CD8-positive, alpha-beta memory T cell (primary cell): ENCODE measurements around the gene CMPK1. TPM values are rescaled to one million over a fixed set of nuclear protein-coding genes. Genes with fewer than 3 reads are reported as not detected.
A peak's percentile ranks its signal among the peaks of the same experiment; 100 is the strongest.

ENCODE experiments used
- CTCF ChIA-PET: fragments of 350-600 bp; sonication (Branson Sonifier 250); formaldehyde crosslinking; loops from one replicate; lab custom pipeline; 2021; ENCODE audit warnings: antibody characterized with exemption; lab: Charles Lee
- POLR2A ChIA-PET: fragments of 350-600 bp; sonication (Branson Sonifier 250); formaldehyde crosslinking; loops from one replicate; lab custom pipeline; 2021; ENCODE audit warnings: antibody characterized with exemption; lab: Charles Lee
- DNase-seq, 5 donors: peaks; one replicate each; pipeline versions ENCODE4 v3.0.0 to v3.0.0-alpha.2; 2020 to 2022; ENCODE audit warnings: mixed read lengths in 1 of 5
- H3K27ac ChIP-seq: one replicate; pipeline ENCODE4 v1.7.0; 2013; ENCODE audit warnings: low read depth, mild to moderate bottlenecking, low read length, moderate library complexity
- H3K27me3 ChIP-seq: 2 replicates; pipeline ENCODE4 v1.7.0; 2013; ENCODE audit warnings: low read length, mild to moderate bottlenecking; ENCODE audit not compliant: insufficient read depth, poor library complexity, severe bottlenecking
- H3K36me3 ChIP-seq: 2 replicates; pipeline ENCODE4 v1.7.0; 2013; ENCODE audit warnings: mild to moderate bottlenecking, low read length, moderate library complexity; ENCODE audit not compliant: insufficient read depth
- H3K4me1 ChIP-seq: 2 replicates; pipeline ENCODE4 v1.7.0; 2013; ENCODE audit warnings: mild to moderate bottlenecking, low read length, moderate library complexity; ENCODE audit not compliant: insufficient read depth
- H3K4me3 ChIP-seq: 2 replicates; pipeline ENCODE4 v1.7.0; 2013; ENCODE audit warnings: mild to moderate bottlenecking, low read length
- H3K9me3 ChIP-seq: 2 replicates; pipeline ENCODE4 v1.7.0; 2013; ENCODE audit warnings: mild to moderate bottlenecking, low read length
- H3K27ac Mint-ChIP-seq, 8 donors: one replicate each; pipeline ENCODE4 v1.8.0; 2020 to 2021; ENCODE audit warnings: mixed read lengths in 8 of 8, mild to moderate bottlenecking in 6 of 8, inconsistent platforms in 3 of 8, moderate library complexity in 3 of 8
- H3K27me3 Mint-ChIP-seq, 2 donors: one replicate each; pipeline ENCODE4 v1.8.0; 2020 to 2021; ENCODE audit warnings: mixed read lengths in 2 of 2, mild to moderate bottlenecking in 1 of 2, moderate library complexity in 1 of 2
- H3K36me3 Mint-ChIP-seq, 3 donors: one replicate each; pipeline ENCODE4 v1.8.0; 2020 to 2021; ENCODE audit warnings: mixed read lengths in 3 of 3, inconsistent platforms in 1 of 3, mild to moderate bottlenecking in 1 of 3
- H3K4me1 Mint-ChIP-seq, 3 donors: one replicate each; pipeline ENCODE4 v1.8.0; 2020 to 2021; ENCODE audit warnings: mixed read lengths in 3 of 3, inconsistent platforms in 1 of 3, mild to moderate bottlenecking in 1 of 3
- H3K4me3 Mint-ChIP-seq, 7 donors: one replicate each; pipeline ENCODE4 v1.8.0; 2020 to 2021; ENCODE audit warnings: mixed read lengths in 7 of 7, mild to moderate bottlenecking in 6 of 7, moderate library complexity in 4 of 7, inconsistent platforms in 2 of 7
- H3K9me3 Mint-ChIP-seq, 5 donors: one replicate each; pipeline ENCODE4 v1.8.0; 2020 to 2022; ENCODE audit warnings: mixed read lengths in 5 of 5, mild to moderate bottlenecking in 3 of 5, moderate library complexity in 2 of 5, inconsistent platforms in 1 of 5
- polyA plus RNA-seq: library from polyadenylated mRNA; unstranded; fragments of 300-500 nt; fragmentation: Illumina TruSeq; gene quantifications from one replicate; pipeline ENCODE4 v1.2.3, GENCODE V29; 2021
- total RNA-seq, 2 experiments: library from RNA; stranded (reverse); gene quantifications; one replicate each; pipeline ENCODE4 v1.2.3, GENCODE V29; 2021

The CMPK1 gene
- total and polyA plus RNA-seq, 3 experiments from 2014 or later = 128 to 187 (median 131) TPM

DNA sequence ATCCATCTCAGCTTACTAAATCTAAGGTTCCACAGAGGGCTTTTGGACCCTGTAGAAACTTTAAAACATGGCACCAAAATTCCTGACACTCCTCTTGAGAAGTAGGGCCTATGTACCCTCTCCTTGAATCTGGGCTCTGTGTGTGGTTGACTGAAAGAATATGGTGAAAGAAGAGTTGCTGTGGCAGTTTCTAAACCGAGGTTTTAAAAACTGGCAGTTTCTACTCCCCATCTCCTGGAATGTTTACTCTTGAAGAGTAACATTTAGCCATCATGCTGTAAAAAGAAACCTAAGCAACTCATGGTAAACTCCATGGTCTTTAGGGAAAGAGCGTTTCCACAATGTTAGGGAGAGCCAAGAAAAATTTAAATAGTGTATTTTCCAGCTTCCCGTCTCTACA lies 4.6 kb upstream of the CMPK1 start:
- Mint-ChIP-seq H3K4me1 (no peaks in the 10 kb centered on the region), H3K27ac (peak overlapping the region in 1 of 8 donors; percentile 41), H3K27me3 (no peaks in the 10 kb centered on the region), H3K9me3 (no peaks in the 10 kb centered on the region), H3K4me3 (peak overlapping the region in 1 of 7 donors; percentile 60), H3K36me3 (no peaks in the 10 kb centered on the region)
- POLR2A ChIA-PET = no interaction called here
- no peak for DNase-seq
- Histone ChIP-seq H3K4me1 (peaks cover 11% of the 10 kb centered on the region), H3K27me3 (no peaks in the 10 kb centered on the region), H3K9me3 (no peaks in the 10 kb centered on the region), H3K4me3 (no peak overlapping the region), H3K36me3 (no peaks in the 10 kb centered on the region), H3K27ac (no peak overlapping the region)
- CTCF ChIA-PET = interaction anchor here (0.9 kb wide), 1 partner anchor 18 kb away, joined by 4 read pairs; no protein-coding TSS in a partner anchor

DNA sequence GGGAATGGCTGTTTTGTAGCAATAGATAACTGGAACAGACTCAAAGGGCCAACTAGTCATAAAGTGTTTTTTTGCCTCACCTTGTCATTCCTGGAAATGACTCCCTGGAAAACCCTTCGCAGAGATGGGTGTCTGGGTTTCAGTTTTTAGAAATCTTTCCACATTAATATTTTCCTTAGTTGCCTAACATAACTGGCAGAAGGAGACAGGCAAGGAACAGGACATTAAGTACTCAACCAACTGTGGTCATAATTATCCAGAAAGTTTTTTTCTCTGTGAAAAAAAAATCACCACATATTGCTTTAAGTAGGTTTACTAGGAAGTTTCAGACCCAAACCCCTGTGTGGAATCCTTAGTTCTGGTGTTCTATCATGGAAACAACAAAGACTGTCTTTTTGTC lies 3.4 kb upstream of the CMPK1 start:
- DNase-seq = no peak
- H3K4me3 Mint-ChIP-seq = peak overlapping the region in 1 of 7 donors; percentile 64
- Histone ChIP-seq H3K36me3 (no peaks in the 10 kb centered on the region), H3K4me1 (peaks cover 19% of the 10 kb centered on the region), H3K27ac (no peak overlapping the region), H3K4me3 (no peak overlapping the region), H3K27me3 (no peaks in the 10 kb centered on the region), H3K9me3 (no peaks in the 10 kb centered on the region)
- POLR2A ChIA-PET = no interaction called here
- no peaks in the 10 kb centered on the region for H3K27me3 Mint-ChIP-seq
- no peaks in the 10 kb centered on the region for H3K9me3 Mint-ChIP-seq
- peaks cover 7 to 9% (median 8%) of the 10 kb centered on the region in 3 donors for H3K4me1 Mint-ChIP-seq
- peaks cover 0 to 6% (median 0%) of the 10 kb centered on the region in 3 donors for H3K36me3 Mint-ChIP-seq
- no peak overlapping the region for H3K27ac Mint-ChIP-seq
- CTCF ChIA-PET = no interaction called here

DNA sequence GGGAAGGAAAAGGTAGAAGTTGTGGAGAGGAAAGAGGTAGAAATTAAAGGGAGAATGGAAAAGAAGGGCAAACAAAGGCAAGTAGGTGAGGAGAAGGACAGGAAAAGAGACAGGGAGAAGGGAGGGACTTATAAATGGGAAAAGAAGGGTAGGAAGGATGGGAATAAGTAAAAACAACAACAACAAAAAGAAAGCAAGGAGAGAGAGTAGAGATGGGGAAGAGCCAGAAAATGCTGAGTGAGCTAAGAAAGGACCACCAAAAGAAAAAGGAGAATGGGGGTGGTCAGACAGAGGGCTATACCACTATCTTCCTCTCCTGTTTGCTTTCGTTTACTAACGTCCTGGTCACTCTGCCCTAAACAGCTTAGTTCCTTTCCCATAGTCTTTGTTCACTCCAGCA lies 1.7 kb upstream of the CMPK1 start:
- Histone ChIP-seq H3K4me3 (no peak overlapping the region), H3K4me1 (peaks cover 28% of the 10 kb centered on the region), H3K36me3 (no peaks in the 10 kb centered on the region), H3K27ac (peak overlapping the region; percentile 89), H3K9me3 (no peaks in the 10 kb centered on the region), H3K27me3 (no peaks in the 10 kb centered on the region)
- peak overlapping the region in 2 of 8 donors; percentile 50 to 55 for H3K27ac Mint-ChIP-seq
- CTCF ChIA-PET = interaction anchor here (0.6 to 2.0 kb wide), 2 partner anchors 33 to 106 kb away, joined by 3 to 5 read pairs; partner anchors contain the start of gene FOXD2
- H3K27me3 Mint-ChIP-seq = no peaks in the 10 kb centered on the region
- DNase-seq = no peak
- peaks cover 0 to 6% (median 0%) of the 10 kb centered on the region in 3 donors for H3K36me3 Mint-ChIP-seq
- peak overlapping the region in 2 of 7 donors; percentile 61 to 66 for H3K4me3 Mint-ChIP-seq
- POLR2A ChIA-PET = interaction anchor here (3.4 kb wide), 1 partner anchor 18 kb away, joined by 20 read pairs; the partner anchor contains the start of gene STIL
- no peaks in the 10 kb centered on the region for H3K9me3 Mint-ChIP-seq
- peaks cover 15 to 19% (median 18%) of the 10 kb centered on the region in 3 donors for H3K4me1 Mint-ChIP-seq

DNA sequence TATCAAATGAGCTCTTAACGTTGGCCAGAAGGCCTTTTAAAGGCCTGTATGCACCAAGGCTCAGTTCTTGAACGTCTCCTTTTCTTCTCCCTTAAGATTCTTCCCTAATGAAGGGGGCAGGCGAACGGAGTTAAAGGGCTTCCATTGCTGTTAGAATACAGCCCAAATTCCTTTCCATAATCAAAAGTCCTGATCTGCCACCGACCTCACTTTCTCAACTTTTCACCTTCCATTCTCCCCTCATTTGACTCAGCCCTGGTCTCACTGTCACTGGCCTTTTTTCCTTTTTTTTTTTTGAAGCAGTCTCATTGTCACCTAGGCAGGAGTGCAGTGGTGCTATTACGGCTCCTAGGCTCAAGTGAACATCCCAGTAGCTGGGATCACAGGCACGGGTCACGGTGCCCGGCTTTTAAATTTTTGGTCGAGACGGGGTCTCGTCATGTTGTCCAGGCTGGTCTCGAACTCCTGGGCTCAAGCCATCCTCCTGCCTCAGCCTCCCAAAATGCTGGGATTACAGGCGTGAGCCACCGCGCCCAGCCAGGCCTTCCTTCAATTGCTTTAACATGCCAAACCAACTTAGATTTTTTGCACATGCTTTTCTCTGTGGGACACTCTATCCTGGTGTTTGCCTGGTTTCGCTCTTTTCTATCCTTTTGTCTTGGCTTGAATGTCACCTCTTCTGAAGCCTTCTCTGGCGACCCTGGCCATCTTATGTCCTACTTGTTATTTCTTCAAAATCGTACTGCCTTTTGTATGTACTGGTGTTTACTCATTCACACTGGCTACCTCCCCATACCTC lies 612 bp upstream of the CMPK1 start:
- Mint-ChIP-seq H3K27me3 (no peaks in the 10 kb centered on the region), H3K36me3 (peaks cover 0 to 6% (median 0%) of the 10 kb centered on the region in 3 donors), H3K9me3 (no peaks in the 10 kb centered on the region), H3K4me1 (peaks cover 16 to 21% (median 19%) of the 10 kb centered on the region in 3 donors), H3K4me3 (no peak overlapping the region), H3K27ac (no peak overlapping the region)
- Histone ChIP-seq H3K9me3 (no peaks in the 10 kb centered on the region), H3K4me1 (peaks cover 28% of the 10 kb centered on the region), H3K27ac (peak overlapping the region; percentile 89), H3K4me3 (peak overlapping the region; percentile 98), H3K27me3 (no peaks in the 10 kb centered on the region), H3K36me3 (no peaks in the 10 kb centered on the region)
- no peak for DNase-seq
- CTCF ChIA-PET = interaction anchor here (0.7 to 2.2 kb wide), 5 partner anchors 19 to 393 kb away, joined by 3 to 14 read pairs (median 5); partner anchors contain the start of genes FOXD2 and STIL
- POLR2A ChIA-PET = interaction anchor here (0.8 to 3.4 kb wide), 3 partner anchors 8 to 105 kb away, joined by 3 to 20 read pairs (median 5); partner anchors contain the start of genes FOXD2 and STIL

DNA sequence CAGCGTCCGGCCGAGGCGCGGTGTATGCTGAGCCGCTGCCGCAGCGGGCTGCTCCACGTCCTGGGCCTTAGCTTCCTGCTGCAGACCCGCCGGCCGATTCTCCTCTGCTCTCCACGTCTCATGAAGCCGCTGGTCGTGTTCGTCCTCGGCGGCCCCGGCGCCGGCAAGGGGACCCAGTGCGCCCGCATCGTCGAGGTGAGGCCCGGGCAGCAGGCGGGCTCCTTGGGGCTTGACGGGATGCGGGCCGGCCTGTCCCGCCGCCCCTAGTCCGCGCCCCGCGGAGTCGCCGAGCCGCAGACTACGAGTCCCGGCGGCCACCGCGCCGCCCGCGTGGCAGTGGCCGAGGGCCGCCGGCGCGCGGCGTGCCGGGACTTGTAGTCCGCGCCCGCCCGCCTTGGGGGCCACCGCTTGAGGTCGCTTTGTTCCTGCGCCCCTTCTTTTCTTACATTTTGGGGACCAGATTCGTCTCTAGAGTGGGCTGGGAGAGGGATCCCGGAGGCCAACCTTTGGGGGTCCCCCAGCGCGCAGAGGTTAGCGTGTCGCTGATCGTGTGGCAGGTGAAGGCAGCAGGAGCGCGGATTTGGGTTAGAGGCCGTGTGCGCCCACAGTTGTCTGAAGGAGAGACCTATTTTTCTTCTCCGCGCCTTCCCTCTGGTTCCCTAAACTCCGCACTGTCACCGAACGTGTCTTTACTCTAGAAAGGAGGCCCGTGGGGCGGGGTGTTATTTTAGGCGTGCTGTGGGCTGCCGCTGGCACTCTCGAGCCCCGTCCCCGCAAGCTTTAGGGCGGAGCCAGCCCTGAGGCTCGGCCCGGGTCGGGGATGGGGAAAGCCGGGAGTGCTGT lies 553 bp downstream of the CMPK1 start:
- Histone ChIP-seq H3K27ac (peak overlapping the region; percentile 89), H3K27me3 (no peaks in the 10 kb centered on the region), H3K4me1 (peaks cover 28% of the 10 kb centered on the region), H3K36me3 (no peaks in the 10 kb centered on the region), H3K9me3 (no peaks in the 10 kb centered on the region), H3K4me3 (peak overlapping the region; percentile 98)
- peak overlapping the region in 7 of 8 donors; percentile 86 to 98 (median 94) for H3K27ac Mint-ChIP-seq
- peaks cover 21 to 31% (median 27%) of the 10 kb centered on the region in 3 donors for H3K4me1 Mint-ChIP-seq
- CTCF ChIA-PET = interaction anchor here (0.7 to 2.2 kb wide), 6 partner anchors 8 to 392 kb away, joined by 3 to 14 read pairs (median 4); partner anchors contain the start of genes FOXD2 and STIL
- DNase-seq = peak; percentile 67 to 81 (median 77)
- H3K9me3 Mint-ChIP-seq = no peaks in the 10 kb centered on the region
- peaks cover 0 to 7% (median 0%) of the 10 kb centered on the region in 3 donors for H3K36me3 Mint-ChIP-seq
- no peaks in the 10 kb centered on the region for H3K27me3 Mint-ChIP-seq
- peak overlapping the region in 4 of 7 donors; percentile 92 to 97 (median 94) for H3K4me3 Mint-ChIP-seq
- POLR2A ChIA-PET = interaction anchor here (0.8 to 3.4 kb wide), 3 partner anchors 9 to 104 kb away, joined by 3 to 20 read pairs (median 5); partner anchors contain the start of genes FOXD2 and STIL

DNA sequence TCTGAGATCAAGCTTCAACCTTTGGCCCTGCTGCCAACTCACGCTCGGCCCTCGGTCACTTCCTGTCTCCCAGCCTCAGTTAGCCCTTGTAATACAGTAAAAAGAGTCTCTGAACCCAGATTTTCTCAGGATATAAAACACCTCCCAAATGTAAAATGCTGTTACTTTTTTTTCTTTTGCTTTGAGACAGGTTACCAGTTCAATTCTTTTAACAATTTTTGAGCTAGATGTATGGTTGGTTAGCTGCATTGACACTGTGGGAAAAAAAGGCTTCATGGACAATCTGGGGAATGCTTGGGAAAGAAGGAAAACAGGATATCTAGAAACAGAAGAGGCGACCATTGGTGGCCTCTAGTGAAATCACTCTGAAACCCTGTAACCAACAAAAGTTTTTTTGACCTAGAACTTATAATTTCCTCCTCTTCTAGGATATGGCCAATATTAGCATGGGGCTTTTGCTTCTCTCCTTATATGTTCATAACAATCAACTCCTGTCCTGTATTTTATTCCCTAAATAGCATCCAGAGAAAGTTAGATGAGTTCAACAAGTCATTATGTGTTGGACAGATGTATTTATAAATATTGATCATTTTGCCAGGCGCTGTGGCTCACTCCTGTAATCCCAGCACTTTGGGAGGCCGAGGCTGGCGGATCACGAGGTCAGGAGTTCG lies 1.3 kb downstream of the CMPK1 start:
- H3K9me3 ChIP-seq = no peaks in the 10 kb centered on the region
- peak overlapping the region; percentile 89 for H3K27ac ChIP-seq
- Mint-ChIP-seq H3K27ac (peak overlapping the region in 7 of 8 donors; percentile 86 to 98 (median 94)), H3K9me3 (no peaks in the 10 kb centered on the region), H3K27me3 (no peaks in the 10 kb centered on the region), H3K4me3 (peak overlapping the region in 4 of 7 donors; percentile 92 to 97 (median 94)), H3K36me3 (peaks cover 0 to 10% (median 0%) of the 10 kb centered on the region in 3 donors), H3K4me1 (peaks cover 24 to 35% (median 32%) of the 10 kb centered on the region in 3 donors)
- peaks cover 28% of the 10 kb centered on the region for H3K4me1 ChIP-seq
- DNase-seq = no peak
- H3K4me3 ChIP-seq = peak overlapping the region; percentile 98
- H3K27me3 ChIP-seq = no peaks in the 10 kb centered on the region
- no peaks in the 10 kb centered on the region for H3K36me3 ChIP-seq
- CTCF ChIA-PET = interaction anchor here (0.7 to 2.2 kb wide), 4 partner anchors 21 to 102 kb away, joined by 3 to 14 read pairs (median 8); partner anchors contain the start of genes FOXD2 and STIL
- POLR2A ChIA-PET = interaction anchor here (0.8 to 3.4 kb wide), 2 partner anchors 8 to 21 kb away, joined by 4 to 20 read pairs; partner anchors contain the start of gene STIL

DNA sequence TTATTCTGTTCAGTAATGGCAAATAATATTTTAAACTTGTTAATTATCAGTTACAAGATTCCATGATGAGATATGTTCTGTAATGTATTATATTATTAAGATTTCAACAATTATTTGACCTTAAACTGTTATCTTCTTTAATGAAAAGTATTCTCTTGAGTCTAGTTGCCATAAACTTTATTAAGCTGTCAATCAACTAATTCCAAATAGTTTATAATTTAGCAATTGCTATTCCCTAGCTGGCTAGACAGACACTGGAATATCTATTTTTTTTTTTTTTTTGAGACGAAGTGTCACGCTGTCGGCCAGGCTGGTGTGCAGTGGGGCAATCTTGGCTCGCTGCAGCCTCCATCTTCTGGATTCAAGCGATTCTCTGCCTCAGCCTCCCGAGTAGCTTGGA lies 3.8 kb downstream of the CMPK1 start:
- POLR2A ChIA-PET = no interaction called here
- Mint-ChIP-seq H3K4me1 (peaks cover 34 to 44% (median 43%) of the 10 kb centered on the region in 3 donors), H3K27ac (no peak overlapping the region), H3K36me3 (peaks cover 0 to 16% (median 0%) of the 10 kb centered on the region in 3 donors), H3K4me3 (no peak overlapping the region), H3K9me3 (no peaks in the 10 kb centered on the region), H3K27me3 (no peaks in the 10 kb centered on the region)
- no peaks in the 10 kb centered on the region for H3K27me3 ChIP-seq
- no peak overlapping the region for H3K4me3 ChIP-seq
- no peak for DNase-seq
- no peaks in the 10 kb centered on the region for H3K9me3 ChIP-seq
- H3K27ac ChIP-seq = no peak overlapping the region
- peaks cover 28% of the 10 kb centered on the region for H3K4me1 ChIP-seq
- CTCF ChIA-PET = interaction anchor here (1.6 kb wide), 1 partner anchor 100 kb away, joined by 5 read pairs; no protein-coding TSS in a partner anchor
- no peaks in the 10 kb centered on the region for H3K36me3 ChIP-seq
